ENCODE results near the gene SERTAD1. TPM values are rescaled to one million over a fixed set of nuclear protein-coding genes. Genes with fewer than 3 reads are reported as not detected.

Gene SERTAD1
- total RNA-seq, 1 experiment from 2014 or later, result 12.3 TPM

DNA sequence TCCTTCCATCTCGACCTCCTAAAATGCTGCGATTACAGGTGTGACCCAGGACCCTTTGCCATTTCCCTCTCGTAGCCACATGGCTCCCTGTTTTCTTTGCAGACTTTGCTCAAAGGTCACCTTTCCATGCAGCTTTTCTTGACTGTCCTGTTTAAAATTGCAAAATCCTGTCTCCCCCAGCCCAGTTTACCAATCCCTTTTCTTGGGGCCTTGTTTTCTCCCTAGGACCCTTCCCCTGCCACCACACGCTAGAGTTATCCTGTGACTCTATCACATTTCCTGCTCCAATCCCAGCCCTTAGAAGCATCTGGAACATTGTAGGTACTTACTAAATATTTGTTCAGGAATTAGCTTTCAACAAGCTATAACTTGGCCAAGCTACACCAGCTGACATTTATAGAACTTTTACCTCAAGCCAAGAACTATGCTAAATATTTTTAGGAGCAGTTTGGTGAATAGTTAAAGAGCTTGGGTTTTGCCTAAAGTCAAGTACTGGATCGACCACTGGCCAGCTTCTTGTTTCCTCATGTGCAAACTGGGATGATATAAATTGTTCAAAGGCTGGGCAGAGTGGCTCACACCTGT, 27.5 kb upstream of the SERTAD1 start:
- intact Hi-C loops (cut with micrococcal nuclease; ENCODE audit: unreplicated experiment), result no loop called here
- no peaks in the 10 kb centered on the region for H3K4me1 Mint-ChIP-seq (ENCODE audit: low read depth, unreplicated experiment)
- H3K9me3 Mint-ChIP-seq (ENCODE audit: low read depth, unreplicated experiment), result no peaks in the 10 kb centered on the region
- peaks cover 51% of the 10 kb centered on the region for H3K36me3 Mint-ChIP-seq (ENCODE audit: insufficient read depth, unreplicated experiment)
- DNase-seq, result no peak
- TF ChIP-seq, protein P1, sequence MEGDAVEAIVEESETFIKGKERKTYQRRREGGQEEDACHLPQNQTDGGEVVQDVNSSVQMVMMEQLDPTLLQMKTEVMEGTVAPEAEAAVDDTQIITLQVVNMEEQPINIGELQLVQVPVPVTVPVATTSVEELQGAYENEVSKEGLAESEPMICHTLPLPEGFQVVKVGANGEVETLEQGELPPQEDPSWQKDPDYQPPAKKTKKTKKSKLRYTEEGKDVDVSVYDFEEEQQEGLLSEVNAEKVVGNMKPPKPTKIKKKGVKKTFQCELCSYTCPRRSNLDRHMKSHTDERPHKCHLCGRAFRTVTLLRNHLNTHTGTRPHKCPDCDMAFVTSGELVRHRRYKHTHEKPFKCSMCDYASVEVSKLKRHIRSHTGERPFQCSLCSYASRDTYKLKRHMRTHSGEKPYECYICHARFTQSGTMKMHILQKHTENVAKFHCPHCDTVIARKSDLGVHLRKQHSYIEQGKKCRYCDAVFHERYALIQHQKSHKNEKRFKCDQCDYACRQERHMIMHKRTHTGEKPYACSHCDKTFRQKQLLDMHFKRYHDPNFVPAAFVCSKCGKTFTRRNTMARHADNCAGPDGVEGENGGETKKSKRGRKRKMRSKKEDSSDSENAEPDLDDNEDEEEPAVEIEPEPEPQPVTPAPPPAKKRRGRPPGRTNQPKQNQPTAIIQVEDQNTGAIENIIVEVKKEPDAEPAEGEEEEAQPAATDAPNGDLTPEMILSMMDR (IDR thresholded peaks at IDR 0.05; ENCODE audit: unreplicated experiment), result no peak
- CTCF ChIA-PET, result interaction anchor here (0.6 to 1.6 kb wide), 4 partner anchors 9 to 1789 kb away, joined by 3 to 5 read pairs (median 4); partner anchors contain the start of gene GSK3A
- BruUV-seq (replicated peaks), result no TSS peak
- H3K4me3 Mint-ChIP-seq (ENCODE audit: low read depth, unreplicated experiment), result no peak overlapping the region
- no peak overlapping the region for H3K27ac Mint-ChIP-seq (ENCODE audit: unreplicated experiment)
- no peaks in the 10 kb centered on the region for H3K27me3 Mint-ChIP-seq (ENCODE audit: unreplicated experiment)

DNA sequence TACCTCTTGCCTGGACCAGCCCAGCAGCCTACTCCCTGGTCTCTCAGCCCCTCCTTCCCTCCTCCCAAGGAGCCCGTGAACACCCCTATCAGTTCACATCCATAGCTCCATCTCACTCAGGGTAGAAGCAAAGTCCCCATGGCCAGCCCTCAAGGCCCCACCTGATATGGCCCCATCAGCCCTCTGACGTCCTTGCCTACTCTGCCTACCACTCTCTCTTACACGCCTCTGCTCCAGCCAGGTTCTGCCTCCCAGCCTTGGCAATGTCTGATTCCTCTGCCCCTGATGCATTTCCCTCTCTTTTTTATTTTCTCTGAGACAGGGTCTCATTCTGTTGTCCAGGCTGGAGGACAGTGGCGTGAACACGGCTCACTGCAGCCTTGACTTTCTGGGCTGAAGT, 26.2 kb upstream of the SERTAD1 start:
- Mint-ChIP-seq H3K36me3 (ENCODE audit: insufficient read depth, unreplicated experiment) (peaks cover 52% of the 10 kb centered on the region), H3K9me3 (ENCODE audit: low read depth, unreplicated experiment) (no peaks in the 10 kb centered on the region), H3K4me3 (ENCODE audit: low read depth, unreplicated experiment) (no peak overlapping the region), H3K4me1 (ENCODE audit: low read depth, unreplicated experiment) (no peaks in the 10 kb centered on the region), H3K27me3 (ENCODE audit: unreplicated experiment) (no peaks in the 10 kb centered on the region), H3K27ac (ENCODE audit: unreplicated experiment) (no peak overlapping the region)
- CTCF ChIA-PET, result interaction anchor here (0.7 to 1.6 kb wide), 2 partner anchors 12 to 132 kb away, joined by 3 to 4 read pairs; no protein-coding TSS in a partner anchor
- TF ChIP-seq, protein P1 (IDR thresholded peaks at IDR 0.05; ENCODE audit: unreplicated experiment), result no peak
- intact Hi-C loops (cut with micrococcal nuclease; ENCODE audit: unreplicated experiment), result no loop called here
- no TSS peak for BruUV-seq (replicated peaks)
- DNase-seq, result no peak

DNA sequence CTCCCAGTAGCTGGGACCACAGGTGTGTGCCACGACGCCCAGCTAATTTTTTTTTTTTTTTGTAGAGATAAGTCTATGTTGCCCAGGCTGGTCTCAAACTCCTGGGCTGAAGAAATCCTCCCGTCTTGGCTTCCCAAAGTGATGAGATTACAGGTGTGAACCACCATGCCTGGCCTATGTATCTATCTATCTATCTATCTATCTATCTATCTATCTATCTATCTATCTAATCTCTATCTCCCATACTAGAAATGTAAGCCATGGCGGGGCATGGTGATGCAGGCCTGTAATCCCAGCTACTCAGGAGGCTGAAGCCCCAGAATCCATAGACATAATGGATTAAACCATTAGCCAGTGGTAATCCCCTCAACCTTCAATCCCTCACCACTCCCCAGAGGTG, 24.9 kb upstream of the SERTAD1 start:
- DNase-seq, result no peak
- CTCF ChIA-PET, result no interaction called here
- TF ChIP-seq, protein P1 (IDR thresholded peaks at IDR 0.05; ENCODE audit: unreplicated experiment), result no peak
- Mint-ChIP-seq H3K27me3 (ENCODE audit: unreplicated experiment) (no peaks in the 10 kb centered on the region), H3K27ac (ENCODE audit: unreplicated experiment) (no peak overlapping the region), H3K4me3 (ENCODE audit: low read depth, unreplicated experiment) (no peak overlapping the region), H3K36me3 (ENCODE audit: insufficient read depth, unreplicated experiment) (peaks cover 41% of the 10 kb centered on the region), H3K9me3 (ENCODE audit: low read depth, unreplicated experiment) (no peaks in the 10 kb centered on the region), H3K4me1 (ENCODE audit: low read depth, unreplicated experiment) (peaks cover 2% of the 10 kb centered on the region)
- intact Hi-C loops (cut with micrococcal nuclease; ENCODE audit: unreplicated experiment), result no loop called here
- BruUV-seq (replicated peaks), result no TSS peak

DNA sequence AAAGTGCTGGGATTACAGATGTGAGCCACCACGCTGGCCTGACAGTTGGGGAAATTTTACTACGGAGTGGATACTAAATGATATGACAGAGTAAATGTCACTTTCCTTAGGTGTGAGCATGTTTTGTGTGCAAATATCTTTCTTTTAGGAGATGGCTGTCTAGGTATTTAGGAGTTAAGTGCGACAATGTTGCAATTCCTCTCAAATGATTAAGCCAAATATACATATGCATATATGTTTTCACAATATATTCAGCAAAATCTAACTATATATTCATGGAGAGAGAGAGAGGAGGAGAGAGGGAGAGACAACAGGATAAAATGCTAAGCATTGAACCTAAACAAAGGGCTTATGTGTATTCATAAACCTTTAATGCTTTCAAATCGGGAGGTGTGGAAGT, 23.7 kb upstream of the SERTAD1 start:
- Mint-ChIP-seq H3K36me3 (ENCODE audit: insufficient read depth, unreplicated experiment) (peaks cover 46% of the 10 kb centered on the region), H3K27ac (ENCODE audit: unreplicated experiment) (no peak overlapping the region), H3K9me3 (ENCODE audit: low read depth, unreplicated experiment) (no peaks in the 10 kb centered on the region), H3K27me3 (ENCODE audit: unreplicated experiment) (no peaks in the 10 kb centered on the region), H3K4me3 (ENCODE audit: low read depth, unreplicated experiment) (no peak overlapping the region), H3K4me1 (ENCODE audit: low read depth, unreplicated experiment) (peaks cover 14% of the 10 kb centered on the region)
- CTCF ChIA-PET, result interaction anchor here (0.7 kb wide), 1 partner anchor 49 kb away, joined by 8 read pairs; no protein-coding TSS in a partner anchor
- no TSS peak for BruUV-seq (replicated peaks)
- no peak for DNase-seq
- intact Hi-C loops (cut with micrococcal nuclease; ENCODE audit: unreplicated experiment), result loop anchor here (10.0 kb wide), 1 partner anchor 145 kb away; no protein-coding TSS in a partner anchor
- TF ChIP-seq, protein P1 (IDR thresholded peaks at IDR 0.05; ENCODE audit: unreplicated experiment), result no peak
